ENCODE results near the gene LIN37.

DNA sequence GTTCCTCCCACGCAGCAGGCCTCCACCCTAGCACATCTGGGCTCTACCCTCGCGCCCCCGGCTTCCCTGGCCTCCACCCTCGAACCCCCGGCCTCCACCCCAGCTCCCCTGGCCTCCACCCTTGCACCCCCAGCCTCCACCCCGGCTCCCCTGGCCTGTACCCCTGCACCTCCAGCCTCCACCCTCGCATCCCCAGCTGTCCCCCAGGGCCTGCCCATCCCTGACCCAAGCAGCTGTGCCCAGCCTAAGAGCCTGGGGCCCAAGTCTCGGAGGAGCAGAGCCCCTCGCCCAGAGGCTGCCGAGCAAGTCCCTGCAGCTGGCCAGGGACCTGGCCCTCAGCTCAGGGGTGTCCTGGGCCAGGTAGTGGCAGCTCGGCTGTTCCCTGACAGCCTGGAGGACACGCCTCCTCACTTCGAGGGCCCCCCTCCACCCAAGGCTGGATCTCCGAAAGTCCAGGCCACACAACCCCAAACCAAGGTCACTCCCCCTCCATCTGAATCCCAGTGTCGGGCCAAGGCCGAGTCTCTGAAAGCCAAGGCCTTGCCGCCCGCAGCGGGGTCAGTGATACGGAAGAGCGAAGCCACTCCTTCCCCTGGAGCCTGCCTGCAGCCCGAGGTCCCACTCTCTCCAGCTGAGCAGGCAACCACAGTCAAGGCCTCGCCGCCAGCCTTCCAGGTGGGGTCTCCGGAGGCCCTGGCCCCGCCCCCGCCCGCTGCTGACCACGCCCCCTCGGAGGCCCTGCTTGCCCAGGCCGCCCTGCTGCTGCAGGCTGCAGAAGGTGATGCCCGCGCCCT lies 19.1 kb downstream of the LIN37 start:
- TF ChIP-seq POLR2A (IDR thresholded peaks at IDR 0.05; ENCODE audit: low read depth) (no peak), EP300 (IDR thresholded peaks at IDR 0.05) (no peak), POLR2AphosphoS5 (IDR thresholded peaks at IDR 0.05) (no peak)
- TF ChIP-seq, protein P1, sequence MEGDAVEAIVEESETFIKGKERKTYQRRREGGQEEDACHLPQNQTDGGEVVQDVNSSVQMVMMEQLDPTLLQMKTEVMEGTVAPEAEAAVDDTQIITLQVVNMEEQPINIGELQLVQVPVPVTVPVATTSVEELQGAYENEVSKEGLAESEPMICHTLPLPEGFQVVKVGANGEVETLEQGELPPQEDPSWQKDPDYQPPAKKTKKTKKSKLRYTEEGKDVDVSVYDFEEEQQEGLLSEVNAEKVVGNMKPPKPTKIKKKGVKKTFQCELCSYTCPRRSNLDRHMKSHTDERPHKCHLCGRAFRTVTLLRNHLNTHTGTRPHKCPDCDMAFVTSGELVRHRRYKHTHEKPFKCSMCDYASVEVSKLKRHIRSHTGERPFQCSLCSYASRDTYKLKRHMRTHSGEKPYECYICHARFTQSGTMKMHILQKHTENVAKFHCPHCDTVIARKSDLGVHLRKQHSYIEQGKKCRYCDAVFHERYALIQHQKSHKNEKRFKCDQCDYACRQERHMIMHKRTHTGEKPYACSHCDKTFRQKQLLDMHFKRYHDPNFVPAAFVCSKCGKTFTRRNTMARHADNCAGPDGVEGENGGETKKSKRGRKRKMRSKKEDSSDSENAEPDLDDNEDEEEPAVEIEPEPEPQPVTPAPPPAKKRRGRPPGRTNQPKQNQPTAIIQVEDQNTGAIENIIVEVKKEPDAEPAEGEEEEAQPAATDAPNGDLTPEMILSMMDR (IDR thresholded peaks at IDR 0.05): no peak

All from esophagus muscularis mucosa (tissue), 4 donors.